ENCODE data around the gene PRSS57.
"Not testable (repeated sequence)": the region's sequence is repeated elsewhere in the genome, so short reads cannot be mapped to it uniquely, and the experiment has no call there.

The PRSS57 gene

DNA sequence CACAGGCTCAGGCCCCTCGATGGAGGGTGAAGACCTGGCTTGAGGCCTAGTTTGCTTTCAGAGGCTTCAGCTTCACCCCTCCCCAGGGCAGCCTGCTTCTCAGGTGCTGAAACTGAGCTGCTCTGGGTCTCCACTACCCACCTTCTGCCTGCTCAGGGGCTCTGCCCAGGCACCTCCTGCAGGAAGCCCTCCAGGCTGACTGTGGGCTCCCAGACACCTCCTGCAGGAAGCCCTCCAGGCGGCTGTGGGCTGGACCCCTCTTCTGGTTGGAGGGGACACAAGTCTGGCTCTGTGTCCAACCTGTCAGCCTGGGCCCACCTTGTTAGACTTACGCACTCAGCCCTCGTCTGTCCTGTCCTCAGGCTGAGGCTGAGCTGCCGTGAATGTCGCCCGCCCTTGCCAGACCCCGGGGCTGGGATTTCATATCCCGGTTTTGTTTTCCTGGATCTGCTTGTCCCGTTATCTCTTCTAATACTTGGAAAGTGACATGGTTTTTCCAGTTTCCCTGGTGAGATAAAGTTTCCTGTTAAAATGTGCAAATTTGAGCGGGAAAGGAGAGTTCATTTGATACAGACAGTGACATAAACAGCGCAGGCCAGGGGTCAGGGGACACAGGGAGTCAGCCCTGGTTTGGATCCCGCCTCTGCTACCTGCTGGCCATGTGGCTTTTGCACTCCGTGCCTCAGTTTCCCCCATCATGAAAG is 34.9 kb upstream of the PRSS57 start:
- DNase-seq (ENCODE audit: extremely low spot score), result no peak
- ChIA-PET POLR2A (interaction anchor here (0.6 kb wide), 1 partner anchor 445 kb away, joined by 9 read pairs; no protein-coding TSS in a partner anchor), CTCF (interaction anchor here (1.1 to 1.2 kb wide), 2 partner anchors 8 to 49 kb away, joined by 3 read pairs; no protein-coding TSS in a partner anchor)
- no peak for TF ChIP-seq CTCF (IDR thresholded peaks at IDR 0.05; ENCODE audit: control extremely low read depth, extremely low read depth, low read depth, missing control alignments)

- CTCF ChIA-PET, result not testable (repeated sequence)
- POLR2A ChIA-PET, result interaction anchor here (0.6 kb wide), 1 partner anchor 446 kb away, joined by 9 read pairs; no protein-coding TSS in a partner anchor
Observed at GRCh38 chr19:729564-729963, 34.3 kb upstream of the PRSS57 start.

DNA sequence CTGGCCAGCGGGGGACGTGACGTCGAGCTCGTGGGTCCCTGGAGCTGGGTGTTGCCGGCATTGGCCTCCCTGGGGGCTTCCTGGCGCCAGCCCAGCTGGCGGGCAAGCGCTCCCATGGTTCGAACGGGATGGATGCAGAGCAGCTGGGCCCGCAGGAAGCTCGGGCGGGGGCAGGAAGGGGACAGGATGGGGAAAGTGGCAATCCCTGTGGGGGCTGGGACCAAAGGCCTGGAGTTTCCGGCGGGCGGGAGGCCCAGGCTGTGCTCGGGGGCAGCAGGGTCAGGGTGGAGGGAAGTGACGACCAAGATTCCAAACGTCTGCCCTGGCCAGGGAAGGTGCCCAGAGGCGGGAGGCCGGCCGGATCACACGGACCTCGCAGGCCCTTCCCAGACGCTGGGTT is 32.8 kb upstream of the PRSS57 start:
- no peak for TF ChIP-seq CTCF (IDR thresholded peaks at IDR 0.05; ENCODE audit: control extremely low read depth, extremely low read depth, low read depth, missing control alignments)
- POLR2A ChIA-PET, result no interaction called here
- CTCF ChIA-PET, result no interaction called here
- no peak for DNase-seq (ENCODE audit: extremely low spot score)

More at GRCh38 chr19:729564-729963, 34.3 kb upstream of the PRSS57 start:
- not testable (repeated sequence) for DNase-seq (ENCODE audit: extremely low spot score)

DNA sequence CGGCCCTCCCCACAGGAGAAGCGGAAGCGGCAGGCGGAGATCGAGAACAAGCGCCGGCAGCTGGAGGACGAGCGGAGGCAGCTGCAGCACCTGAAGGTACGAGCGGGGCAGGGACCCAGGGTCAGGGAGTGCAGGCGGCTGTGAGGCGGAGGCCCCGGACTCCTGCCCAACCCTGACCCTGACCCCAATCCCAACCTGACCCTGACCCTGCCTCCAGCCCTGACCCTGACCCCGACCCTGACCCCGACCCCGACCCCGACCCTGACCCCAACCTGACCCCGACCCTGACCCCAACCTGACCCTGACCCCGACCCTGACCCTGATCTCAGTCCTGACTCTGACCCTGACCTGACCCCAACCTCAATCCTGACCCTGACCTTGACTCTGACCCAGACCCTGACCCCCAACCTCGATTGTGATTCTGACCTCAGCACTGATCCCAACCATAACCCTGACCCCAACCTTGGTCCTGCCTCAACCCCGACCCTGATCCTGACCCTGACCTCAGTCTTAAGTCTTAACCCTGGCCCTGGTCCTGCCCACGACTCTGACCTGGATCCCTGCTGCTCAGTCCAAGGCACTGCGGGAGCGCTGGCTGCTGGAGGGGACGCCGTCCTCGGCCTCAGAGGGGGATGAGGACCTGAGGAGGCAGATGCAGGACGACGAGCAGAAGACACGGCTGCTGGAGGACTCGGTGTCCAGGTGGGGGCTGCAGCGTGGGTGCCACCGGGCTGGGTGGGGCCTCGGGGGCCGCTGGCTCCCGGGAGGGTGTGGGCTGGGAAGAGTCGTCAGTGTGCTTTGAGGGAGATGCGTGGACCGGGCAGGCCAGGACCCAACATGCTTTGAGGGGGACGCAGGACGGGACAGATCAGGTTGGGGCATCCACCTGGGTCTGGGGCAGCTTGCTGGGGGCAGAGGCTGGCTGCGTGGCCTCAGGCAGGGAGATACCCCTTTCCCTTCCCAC is 32.0 kb upstream of the PRSS57 start:
- DNase-seq (ENCODE audit: extremely low spot score), result no peak
- ChIA-PET POLR2A (no interaction called here), CTCF (no interaction called here)
- no peak for TF ChIP-seq CTCF (IDR thresholded peaks at IDR 0.05; ENCODE audit: control extremely low read depth, extremely low read depth, low read depth, missing control alignments)

- no peak for DNase-seq (ENCODE audit: extremely low spot score)
- CTCF ChIA-PET, result no interaction called here
- POLR2A ChIA-PET, result no interaction called here
- TF ChIP-seq CTCF (IDR thresholded peaks at IDR 0.05; ENCODE audit: control extremely low read depth, extremely low read depth, low read depth, missing control alignments), result no peak
Observed at GRCh38 chr19:725461-726089, 30.3 kb upstream of the PRSS57 start.

GRCh38 chr19:723714-724113 is 28.5 kb upstream of the PRSS57 start:
- POLR2A ChIA-PET, result no interaction called here

More at GRCh38 chr19:723714-724113, 28.5 kb upstream of the PRSS57 start:
- TF ChIP-seq CTCF (IDR thresholded peaks at IDR 0.05; ENCODE audit: control extremely low read depth, extremely low read depth, low read depth, missing control alignments), result no peak
- CTCF ChIA-PET, result interaction anchor here (1.2 to 1.5 kb wide), 2 partner anchors 10 to 36 kb away, joined by 3 read pairs; no protein-coding TSS in a partner anchor
- DNase-seq (ENCODE audit: extremely low spot score), result no peak
